NCI-H2227 (cell line): ENCODE data around the gene MPG.
A peak's percentile ranks its signal among the peaks of the same experiment; 100 is the strongest.

Source experiments
- DNase-seq: peaks from one replicate; lab custom pipeline; 2025; ENCODE audit not compliant: unreplicated experiment; lab: John Stamatoyannopoulos, UW

Gene MPG

DNA sequence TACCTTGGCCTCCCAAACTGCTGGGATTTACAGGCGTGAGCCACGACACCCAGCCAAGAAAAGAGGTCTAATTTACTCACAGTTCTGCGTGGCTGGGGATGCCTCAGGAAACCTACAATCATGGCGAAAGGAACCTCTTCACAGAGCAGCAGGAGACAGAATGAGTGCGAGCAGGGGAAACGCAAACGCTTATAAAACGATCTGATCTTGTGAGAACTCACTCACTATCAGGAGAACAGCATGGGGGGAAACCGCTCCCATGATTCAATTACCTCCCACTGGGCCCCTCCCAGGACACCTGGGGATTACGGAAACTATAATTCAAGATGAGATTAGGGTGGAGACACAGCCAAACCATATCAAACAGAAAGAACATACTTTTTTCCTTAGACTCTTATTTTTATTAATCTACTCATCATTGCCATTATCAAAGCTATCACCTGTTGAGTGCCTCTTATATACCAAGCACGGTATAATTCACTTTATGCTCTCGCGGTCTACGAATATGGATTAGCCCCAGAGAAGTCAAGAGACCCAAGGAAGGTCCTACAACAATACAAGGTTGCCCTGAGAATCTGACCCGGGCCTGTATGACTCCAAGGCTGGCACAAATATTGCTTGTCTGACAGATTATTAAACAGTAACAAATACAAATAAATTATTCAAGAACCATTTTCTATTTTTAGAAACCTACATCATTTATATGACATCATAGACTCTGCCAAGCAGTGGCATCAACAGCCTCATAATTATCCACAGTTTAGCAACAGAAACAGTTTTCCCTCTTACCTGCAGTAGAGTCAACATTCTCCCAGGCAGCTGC is 27.0 kb upstream of the MPG start:
- DNase-seq: no peak

DNA sequence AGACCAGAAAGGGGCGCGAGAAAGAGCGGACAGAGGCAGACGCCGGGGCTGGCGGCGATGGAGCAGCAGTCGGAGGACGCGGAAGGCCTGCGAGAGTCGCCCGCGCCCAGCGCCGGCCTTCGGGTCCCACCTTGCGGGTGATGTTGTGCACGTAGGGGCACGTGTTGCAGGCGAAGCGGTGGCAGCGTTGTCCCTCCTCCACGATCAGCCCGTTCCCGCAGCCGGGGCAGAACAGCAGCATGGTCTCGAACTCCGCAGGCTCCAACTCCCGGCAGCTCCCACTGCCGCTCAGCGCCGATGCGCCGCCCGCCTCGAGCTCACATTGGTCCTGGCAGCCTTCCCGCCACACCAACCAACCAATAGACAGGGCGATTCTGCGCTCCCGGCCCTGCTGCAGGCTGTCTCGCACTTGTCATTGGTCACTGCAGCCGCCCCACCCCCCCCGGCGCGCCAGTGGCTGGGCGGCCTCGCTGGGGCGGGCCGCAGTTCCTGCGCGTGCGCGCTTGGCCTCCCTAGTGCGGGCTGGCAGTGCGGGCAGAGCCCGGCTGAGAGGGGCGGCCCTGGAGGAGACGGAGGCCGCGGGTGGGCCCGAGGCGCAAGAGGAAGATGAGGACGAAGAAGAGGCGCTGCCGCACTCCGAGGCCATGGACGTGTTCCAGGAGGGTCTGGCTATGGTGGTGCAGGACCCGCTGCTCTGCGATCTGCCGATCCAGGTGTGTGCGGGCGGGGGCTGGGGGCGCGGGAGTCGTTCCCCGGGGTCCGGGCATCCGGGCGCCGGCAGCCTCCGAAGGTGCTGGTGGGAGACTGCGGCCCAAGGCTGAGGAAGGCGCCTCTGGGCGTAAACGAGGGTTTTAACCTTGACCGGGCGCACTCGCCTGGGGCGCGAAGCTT is 24.4 kb upstream of the MPG start, which contains the start of the genes POLR3K and SNRNP25:
TSS of gene POLR3K (minus strand) at position 263 of the 891 bp plus-strand sequence. CDS start at position 241, 22 bp downstream.
TSS of gene SNRNP25 (plus strand) at position 483 of the 891 bp plus-strand sequence. CDS start at position 672, 189 bp downstream.
- peak; percentile 95 for DNase-seq

DNA sequence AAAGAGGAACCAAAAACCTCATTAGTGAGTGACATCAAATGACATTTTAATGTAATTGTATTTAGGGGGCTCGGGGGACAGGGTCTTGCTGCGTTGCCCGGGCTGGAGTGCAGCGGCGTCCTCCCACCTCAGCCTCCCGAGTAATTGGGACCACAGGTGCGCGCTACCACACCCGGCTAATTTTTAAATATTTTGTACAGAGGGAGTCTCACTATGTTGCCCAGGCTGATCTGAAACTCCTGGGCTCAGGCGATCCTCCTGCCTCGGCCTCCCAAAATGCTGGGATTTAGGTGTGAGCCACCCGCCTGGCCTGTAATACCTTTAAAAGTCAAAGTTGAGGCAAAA is 23.8 kb upstream of the MPG start:
- no peak for DNase-seq

DNA sequence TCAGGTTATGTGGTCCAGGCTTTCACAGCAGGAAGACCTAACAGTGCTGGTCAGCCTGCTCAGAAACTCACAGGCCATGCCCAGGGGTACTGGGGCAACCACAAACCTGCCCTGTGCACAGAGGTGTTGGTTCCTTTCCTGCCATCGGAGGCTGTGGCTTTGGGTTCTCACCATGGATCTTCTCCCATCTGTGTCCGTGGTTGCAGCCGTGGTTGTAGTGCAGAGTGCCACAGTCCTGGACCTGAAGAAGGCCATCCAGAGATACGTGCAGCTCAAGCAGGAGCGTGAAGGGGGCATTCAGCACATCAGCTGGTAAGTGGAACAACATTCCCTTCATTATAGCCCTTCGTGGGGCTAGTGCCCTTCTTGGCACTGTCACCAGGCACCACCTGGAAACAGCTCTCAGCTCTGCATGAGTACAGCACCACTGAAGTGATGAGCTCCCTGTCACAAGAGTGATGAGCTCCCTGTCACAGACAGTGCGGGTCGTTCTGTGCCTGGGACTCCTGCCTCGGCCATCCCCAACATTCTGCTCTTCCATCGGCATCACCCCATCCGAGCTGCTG is 22.4 kb upstream of the MPG start:
- DNase-seq: no peak

DNA sequence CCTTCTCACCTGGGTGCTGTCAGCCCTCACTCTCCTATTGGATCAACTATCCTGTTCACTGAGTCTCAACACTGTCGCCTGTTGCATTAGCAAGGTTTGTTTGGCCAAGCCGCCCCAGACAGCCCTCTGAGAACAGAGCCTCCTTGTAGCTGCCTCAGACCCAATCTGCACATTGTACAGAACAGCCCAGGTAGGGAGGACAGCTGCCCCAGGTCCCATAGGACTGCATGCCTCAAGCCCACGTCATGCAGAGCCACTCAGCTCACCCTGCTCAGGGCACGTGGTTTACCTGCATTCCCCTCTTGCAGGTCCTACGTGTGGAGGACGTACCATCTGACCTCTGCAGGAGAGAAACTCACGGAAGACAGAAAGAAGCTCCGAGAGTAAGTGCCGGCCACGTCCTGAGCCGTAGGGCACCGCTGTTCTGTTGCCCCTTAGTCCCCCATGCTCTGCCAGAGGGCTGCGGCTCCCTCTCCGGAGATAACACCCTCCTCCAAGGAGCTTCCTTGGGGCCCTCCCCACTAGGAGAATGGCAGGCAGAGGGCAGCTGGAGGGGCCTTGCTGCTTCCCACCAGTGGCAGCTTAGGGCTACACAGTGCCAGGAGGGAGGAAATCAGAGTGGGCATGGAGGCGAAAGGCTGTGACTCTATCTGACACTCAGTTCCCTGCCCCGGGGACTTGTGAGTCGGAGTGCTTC is 21.6 kb upstream of the MPG start:
- no peak for DNase-seq

DNA sequence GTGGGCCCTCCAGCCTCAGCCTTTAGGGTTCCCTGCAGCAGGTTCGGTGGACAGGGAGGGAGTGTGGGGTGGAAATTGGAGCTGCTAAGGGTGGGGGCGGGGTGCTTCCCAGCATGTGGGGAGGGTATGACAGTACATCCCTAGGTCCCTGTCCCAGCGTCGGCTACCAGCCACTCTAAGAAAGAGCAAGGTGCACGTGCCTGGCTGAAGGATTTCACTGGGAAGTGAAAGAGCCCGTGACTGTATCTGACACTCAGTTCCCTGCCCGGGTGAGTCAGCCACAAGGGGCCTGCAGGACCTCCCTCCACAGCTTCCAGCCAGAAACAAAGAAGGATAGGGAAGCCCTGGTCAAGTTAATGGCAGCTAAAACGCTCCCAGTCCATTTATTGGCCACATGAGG is 20.3 kb upstream of the MPG start:
- DNase-seq: no peak

DNA sequence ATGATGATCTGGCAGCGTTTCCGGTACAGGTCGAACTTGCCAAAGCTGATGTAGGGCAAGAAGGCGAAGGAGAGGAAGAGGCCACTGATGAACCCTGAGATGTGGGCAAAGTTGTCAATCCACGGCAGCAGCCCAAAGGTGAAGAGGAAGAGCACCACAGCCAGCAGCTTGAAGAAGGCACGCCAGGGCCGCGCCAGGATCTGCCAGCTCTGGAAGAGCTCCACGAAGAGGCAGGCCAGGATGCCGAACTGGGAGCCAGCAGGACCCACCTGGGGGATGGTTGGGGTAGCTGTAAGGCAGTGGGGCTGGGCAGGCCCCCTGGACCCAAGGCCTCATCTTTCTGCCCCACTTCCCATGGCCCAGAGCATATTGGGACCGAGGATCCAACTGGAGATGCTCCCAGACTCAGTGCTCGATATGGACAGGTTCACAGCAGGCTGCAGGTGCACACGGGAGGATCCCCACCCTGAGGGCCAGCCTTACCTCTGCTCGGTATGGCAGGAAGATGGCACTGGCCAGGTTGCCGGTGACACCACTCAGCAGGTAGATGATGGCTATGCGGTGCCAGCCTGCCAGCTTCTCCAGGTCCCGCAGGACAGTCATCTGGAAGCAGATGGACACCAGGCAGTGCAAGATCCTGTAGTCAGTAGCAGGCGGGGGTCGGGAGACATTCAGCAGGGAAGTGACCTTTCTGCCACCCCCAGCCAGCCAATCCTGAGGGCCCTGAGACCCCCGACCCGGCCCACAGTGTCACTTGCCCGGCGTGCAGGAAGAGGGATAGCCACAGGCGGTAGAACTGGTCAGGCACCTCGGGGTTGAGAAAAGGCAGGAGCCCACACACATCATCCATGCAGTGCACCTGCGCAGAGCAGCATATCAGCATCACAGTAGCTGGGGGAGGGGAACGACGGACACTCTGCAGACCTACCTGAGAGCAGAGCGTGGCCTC is 19.3 kb upstream of the MPG start:
- no peak for DNase-seq

DNA sequence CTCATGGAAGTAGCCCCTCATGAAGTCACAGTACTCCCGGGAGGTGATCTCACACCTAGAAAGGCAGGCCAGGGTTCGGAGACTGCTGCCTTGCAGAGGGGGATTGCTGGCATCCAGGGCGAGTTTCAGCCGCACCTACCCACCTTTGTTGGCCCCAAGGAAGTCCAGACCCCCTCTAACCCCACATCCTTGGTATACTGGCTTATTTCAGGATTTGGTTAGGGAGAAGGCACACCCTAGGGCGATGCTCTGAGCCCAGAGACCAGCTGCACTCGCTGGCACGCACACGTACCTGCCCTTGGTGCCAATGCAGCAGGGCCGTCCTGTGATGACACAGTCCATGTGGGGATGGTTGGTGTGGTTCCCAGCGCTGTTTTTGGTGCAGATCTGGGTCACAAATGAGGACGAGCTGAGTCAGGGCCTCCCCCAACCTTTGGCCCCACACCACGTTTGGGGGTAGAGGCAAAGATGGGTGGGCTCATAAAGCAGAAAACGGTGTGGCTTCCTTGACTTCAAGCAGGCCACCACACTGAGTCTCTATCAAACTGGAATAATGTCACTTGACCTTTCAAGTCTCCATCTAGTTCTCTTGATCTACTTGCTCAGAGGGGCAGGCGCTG is 18.5 kb upstream of the MPG start:
- DNase-seq: no peak

DNA sequence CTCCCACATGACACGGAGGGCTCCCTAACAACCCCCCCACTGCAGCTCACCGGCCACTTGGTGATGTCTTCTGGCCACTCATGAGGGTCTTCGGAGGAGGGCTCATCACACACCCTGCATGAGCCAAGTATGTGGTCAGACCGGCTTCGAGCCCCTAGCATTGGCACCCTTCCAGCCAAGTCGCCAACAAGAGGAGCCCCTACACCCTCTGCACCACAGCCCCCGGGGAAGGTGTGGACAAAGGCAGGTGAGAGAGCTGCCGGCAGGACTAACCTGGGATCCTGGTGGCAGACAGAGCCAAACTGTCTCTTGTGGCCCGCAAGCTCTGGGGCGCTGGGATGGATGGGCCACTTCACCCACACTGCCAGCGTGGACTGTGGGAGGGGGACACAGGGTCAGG is 17.9 kb upstream of the MPG start:
- no peak for DNase-seq

DNA sequence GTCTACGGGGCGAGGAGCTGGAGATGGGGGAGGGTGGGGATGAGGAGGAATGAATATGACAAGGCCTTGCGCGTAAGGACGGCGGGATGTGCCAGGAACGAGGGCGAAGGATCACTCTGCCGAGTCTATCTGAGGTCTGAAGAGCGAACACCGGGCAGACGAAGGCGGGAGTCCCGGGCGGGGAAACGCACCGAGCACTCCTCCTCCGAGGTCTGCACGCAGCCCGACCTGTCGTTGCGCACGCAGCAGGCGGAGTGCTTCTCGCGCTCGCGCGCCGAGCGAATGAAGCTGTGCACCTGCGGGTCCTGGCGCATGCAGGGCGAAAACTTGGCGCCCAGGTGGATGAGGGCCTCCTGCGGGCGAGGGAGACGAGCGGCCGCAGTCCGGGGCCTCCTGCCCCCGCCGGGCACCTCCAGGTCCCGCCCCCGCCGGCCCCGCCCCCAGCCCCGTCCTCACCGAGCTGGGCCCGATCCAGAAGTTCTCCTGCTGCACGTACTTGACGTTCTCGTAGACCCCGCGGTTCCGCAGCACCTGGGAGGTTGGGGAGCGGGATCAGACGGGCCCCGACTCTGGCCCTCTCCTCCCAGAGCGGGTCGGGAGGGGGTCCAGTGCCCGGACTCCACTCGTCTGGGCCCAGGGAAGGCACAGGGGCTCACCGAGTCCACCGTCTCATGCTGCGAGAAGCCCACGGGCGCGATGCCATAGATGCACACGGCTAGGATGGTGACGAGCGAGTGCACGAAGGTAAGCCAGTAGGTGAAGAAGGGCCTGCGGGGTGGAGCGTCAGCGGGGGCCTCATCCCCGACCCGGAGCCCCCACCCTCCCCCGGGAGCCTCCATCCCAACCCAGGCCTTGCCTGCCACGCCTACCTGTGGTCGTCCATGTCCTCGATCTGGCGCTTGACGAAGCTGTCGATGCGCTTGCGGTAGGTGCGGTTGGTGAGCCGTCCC is 16.8 kb upstream of the MPG start:
- no peak for DNase-seq

DNA sequence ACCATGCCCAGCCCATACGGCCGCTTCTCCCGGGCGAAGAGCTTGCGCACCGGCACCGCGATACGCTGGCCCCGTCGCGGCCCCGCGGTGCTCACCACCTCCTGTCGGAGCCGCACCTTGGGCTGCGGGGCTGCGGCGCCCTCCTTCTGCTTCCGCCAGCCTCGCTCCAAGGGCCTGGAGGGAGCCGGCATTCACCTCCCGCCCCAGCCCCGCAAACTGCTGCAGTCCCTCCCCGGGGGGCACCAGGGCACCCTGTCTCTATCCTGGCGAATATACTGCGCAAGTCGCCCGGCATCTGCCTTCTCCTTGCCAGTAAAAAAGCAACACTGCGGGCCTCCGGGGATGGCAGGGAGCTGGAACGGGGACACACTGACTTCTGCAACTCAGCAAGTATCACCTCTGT is 16.1 kb upstream of the MPG start:
- DNase-seq: no peak

DNA sequence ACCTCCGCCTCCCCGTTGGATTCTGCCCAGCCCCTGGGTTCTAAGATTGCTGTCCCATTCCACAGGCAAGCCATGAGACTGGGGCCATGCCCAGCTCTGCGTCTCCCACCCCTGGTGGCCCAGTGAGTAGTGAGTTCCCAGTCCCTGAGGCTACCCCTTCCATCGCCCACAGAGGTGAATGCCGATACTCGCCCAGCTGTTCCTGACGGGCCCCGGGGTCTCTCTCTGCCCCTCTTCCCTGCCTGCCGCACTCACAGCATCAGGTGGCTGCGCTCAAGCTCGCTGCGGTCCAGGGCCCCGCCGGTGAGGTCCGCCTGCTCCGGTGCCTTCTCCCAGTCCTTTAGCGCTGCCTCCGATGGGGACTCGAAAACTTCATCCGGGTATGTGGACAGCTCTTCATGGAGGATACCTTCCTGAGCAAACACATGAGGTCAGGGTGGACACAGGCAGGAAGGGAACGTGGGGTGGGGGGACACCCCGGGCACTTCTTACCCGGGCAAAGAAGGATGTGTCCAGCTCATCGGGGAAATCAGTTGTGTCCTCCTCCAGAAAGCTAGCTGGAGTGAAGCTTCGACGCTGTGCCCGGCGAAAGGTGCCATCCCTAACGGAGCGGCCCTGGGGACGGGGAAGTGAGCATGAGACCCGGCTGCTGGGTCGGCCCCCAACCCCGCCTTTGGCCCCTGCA is 15.6 kb upstream of the MPG start:
- DNase-seq: no peak

DNA sequence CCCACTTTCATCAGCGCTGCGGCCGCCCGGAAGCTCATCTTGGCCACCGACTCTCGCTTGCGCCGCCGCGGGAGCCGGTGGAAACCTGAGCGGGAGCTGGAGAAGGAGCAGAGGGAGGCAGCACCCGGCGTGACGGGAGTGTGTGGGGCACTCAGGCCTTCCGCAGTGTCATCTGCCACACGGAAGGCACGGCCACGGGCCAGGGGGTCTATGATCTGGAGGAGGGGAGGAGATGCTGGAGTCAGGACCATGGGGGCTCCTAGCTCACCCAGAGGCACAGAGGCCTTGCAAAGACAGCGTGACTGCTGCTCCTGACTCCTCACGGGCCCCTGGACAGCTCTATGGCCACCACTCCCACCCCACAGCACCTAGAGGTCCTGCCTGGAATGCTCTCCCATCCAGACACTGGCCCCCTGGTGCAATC is 15.0 kb upstream of the MPG start:
- DNase-seq: no peak

DNA sequence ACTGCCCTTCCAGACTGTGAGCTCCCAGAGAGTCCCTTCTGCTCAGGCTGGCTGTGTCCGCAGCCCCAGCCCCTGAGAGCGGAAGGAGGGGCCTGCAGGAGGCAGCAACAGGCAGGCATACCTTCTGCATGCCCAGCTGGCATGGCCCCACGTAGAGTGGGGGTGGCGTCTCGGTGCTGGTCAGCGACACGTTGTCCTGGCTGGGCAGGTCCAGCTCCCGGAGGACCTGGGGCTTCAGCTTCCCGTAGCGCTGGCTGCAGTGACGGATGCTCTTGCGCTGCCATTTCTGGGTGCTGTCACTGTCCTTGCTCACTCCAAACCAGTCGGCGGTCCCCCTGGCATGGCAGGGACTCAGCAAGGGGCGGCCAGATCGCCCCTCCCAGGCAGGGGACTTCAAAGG is 14.6 kb upstream of the MPG start:
- no peak for DNase-seq

DNA sequence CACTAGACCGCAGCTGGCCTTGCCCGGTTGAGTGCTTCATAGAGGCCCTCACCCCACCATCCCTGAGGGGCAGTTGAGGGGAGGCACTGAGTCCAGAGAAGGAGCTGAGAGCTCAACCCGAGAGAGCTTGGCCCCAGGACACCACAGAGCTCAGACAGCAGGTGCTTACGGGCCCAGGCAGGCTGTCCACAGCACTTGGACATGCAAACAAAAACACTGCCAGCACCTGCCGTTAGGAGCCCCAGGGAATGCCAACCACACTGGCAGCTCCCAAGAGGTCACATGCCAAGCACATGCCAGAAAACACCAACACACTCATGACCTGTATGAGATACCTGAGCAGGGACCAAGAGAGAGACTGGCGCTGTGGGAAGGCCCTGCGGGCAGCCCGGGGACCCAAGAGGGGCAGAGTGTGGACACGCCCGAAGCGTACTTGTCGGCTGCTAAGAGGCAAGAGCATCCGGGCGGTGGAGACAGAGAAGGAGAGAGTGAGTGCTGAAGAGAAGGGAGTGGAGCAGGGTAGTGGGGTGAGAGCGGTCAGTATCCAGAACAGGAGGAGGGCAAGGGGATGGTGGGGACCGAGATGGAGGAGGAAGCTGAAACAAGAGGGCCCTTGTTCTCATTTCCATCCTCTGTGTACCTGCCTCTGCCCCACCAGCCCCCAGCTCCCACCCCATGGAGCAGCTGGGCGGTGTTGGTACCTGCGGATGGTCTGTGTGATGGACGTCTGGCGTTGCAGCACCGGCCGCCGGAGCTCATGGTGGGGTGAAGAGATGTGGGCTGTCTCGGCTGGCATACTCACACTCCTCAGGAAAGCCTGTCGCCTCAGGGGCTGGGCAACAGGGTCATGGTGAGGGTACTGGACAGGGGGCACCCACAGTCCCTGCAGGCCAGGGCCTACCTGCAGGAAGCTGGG is 13.8 kb upstream of the MPG start:
- DNase-seq: no peak

DNA sequence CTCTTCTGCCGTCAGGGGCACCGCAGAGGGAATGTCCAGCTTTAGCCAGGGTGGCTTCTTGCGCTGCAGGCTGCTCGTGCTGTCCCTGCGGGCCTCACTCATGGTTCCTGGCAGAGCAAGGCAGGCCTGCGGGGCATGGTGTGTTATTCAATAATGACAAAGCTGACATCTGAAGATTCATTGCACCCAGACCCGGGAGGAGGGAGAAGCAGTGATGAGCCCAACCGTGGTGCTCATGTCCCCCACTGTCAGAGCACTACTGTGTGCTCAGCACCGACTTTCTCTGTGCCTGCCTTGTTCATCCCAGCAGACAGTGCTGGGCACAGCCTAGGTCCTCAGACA is 13.1 kb upstream of the MPG start:
- no peak for DNase-seq

DNA sequence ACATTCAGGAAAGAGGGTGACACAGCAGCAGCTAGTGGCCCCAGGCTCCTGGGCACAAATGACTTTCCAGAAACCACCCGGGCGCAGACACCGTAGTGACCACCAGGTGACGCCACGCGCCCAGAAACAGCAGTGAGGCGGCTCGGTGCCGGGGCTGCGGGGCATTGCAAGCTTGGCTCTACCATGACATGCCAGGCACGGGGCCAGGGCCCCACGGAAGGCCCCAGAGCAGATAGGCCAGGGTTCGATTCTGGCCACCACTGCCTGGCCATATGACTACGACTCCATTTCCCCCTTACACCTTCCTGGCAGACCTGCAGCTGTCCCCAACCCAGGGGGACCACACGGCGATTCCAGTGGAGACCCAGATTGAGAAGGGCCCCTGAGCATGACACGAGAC is 12.3 kb upstream of the MPG start:
- peak; percentile 67 for DNase-seq
